HG02763 (cell line): ENCODE measurements around the gene CD300LD.
"Not testable (repeated sequence)": the region's sequence is repeated elsewhere in the genome, so short reads cannot be mapped to it uniquely, and the experiment has no call there.

Experiments used
- ATAC-seq: cut with Tn5 transposase; IDR thresholded peaks from one replicate; pipeline ENCODE4 v1.9.1; 2021; ENCODE audit warnings: mild to moderate bottlenecking, moderate library complexity; ENCODE audit not compliant: unreplicated experiment

CD300LD gene

DNA sequence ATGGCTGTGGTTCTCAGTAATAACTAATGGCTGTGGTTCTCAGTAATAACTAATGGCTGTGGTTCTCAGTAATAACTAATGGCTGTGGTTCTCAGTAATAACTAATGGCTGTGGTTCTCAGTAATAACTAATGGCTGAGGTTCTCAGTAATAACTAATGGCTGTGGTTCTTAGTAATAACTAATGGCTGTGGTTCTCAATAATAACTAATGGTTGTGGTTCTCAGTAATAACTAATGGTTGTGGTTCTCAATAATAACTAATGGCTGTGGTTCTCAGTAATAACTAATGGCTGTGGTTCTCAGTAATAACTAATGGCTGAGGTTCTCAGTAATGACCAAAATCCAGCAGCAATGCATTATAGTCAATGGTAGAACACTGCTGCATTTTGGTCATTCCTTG is 18.4 kb downstream of the CD300LD start:
- ATAC-seq, result not testable (repeated sequence)

DNA sequence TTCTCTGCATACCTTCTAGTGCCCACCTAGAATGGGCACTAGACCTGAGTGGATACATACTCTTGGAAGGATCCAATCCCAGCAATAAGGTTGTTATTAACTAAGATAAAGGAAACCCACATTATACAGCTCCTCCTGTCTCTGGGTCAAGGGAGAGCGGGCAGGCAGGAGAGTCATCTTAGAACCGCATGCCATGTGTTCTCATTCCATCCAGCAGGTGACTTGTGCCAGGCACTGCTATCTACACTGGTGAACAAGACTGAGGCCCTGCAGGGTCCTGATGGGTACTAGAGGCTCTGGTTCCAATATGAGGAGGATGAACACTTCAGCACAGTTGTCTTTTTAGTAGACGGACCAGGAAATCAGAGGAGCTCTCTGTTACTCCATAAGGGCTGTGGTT is 18.9 kb downstream of the CD300LD start:
- ATAC-seq, result no peak

DNA sequence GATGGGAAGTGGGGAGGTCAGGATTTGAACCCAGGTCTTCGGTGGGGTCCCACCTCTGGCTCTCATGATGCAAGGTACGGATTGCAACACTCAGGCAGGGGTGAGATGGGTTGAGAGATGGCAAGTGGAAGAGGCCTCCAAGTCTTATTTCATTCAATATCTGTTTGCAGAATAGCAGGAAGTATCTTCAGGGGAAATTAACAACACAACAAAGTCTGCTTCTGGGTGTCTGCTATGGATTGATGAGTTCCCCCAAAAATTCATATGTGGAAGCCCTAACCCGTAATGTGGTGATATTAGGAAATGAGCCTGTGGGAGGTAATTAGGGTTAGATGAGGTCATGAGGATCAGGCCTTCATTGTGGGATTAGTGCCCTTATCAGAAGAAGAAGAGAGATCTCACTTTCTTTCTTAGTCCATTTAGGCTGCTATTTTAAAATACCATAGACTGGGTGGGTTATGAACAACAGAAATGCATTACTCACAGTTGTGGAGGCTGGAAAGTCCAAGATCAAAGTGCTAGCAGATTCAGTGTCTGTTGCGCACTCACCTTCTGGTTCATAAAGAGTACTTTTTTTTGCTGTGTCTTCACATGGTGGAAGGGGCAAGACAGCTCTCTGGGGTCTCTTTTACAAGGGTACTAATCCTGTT is 20.3 kb downstream of the CD300LD start:
- ATAC-seq, result no peak

DNA sequence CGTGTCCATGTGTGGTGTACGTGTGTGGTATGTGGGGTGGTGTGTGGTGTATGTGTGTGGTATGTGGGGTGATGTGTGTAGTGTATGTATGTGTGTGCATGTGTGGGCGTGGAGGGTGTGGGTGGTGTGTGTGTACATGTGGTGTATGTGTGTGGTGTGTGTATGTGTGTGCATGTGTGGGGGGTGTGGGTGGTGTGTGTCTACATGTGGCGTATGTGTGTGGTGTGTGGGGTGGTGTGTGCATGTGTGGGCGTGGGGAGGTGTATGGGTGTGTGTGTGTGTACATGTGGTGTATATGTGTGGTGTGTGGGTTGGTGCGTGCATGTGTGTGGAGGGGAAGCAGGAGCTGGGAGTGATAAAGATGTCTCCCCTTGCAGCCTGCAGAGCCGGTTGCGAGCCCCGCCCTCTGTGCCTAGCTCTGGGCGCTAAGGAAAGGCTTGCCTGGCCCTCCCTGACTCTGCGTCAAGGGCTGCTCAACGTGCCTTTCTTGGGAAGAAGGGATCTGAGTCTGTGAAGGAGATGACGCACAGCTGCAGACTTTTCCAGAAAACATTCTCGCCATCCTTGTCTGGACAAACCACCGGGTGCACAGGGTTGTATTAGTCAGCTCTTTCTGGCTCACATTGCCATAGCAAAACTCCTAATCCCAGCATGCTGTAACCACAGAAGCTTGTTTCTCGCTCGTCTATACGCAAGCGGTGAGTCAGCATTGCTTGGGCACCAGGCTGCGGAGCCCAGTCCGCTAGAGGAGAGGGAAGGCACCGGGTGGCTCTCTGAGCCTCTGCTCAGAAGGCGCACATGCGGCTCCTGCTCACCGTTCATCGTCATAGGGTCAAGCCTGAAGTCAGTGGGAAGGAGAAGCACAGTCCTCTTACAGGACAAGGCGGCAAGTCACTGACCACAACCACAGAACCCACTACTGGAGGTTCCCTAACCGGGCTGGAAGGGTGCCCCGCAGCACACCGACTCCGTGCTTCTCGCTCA is 22.8 kb downstream of the CD300LD start:
- ATAC-seq, result no peak

DNA sequence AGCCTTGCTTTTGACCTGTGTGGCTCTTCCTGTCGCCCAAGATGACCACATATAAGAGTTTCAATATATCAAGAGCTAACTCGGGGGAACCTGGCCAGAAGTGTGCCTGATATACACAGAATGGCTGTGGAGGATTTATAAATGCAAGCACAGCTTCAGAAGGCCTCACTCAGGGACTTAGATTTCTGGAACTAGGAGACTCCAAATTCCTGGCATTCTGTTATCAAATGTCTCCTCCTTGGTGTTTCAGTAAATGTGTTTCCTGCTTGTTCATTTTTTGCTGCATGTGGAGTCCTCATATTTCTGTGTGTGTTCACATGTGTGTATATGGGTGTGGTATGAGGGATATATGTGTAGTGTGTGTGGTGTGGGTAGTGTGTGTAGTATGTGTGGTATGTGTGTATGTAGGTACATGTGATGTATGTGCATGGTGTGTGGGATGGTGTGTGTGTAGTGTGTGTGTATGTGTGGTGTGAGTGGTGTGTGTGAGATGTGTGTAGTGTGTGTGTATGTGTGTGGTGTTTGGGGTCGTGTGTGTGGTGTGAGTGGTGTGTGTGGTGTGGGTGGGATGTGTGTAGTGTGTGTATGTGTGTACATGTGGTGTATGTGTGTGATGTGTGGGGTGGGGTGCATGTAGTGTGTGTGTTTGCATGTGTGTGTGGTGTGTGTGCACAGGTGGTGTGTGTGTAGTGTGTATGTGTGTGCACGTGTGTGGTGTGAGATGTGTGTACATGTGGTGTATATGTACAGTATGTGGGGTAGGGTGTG is 23.8 kb downstream of the CD300LD start:
- ATAC-seq, result no peak

DNA sequence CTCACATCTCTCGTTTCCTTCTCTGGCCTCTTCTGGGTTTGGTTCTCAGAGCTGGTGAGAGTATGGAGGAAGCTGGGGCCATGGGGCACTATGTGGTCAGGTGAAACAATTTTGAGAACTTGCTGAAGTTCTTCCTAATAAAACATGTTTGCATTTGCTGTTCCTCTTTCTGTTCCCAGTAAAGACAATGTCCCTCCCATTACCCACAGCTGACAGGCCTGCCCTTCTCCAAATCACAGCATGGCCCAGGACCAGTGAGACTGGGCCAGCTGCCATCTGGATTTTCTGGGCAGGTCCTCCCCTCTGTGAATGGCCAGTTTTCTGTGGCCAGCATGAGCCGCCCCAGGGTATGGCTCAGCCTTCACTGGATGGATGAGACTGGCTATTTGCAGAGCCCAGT is 24.7 kb downstream of the CD300LD start, which contains the start of gene CD300H:
Gene CD300H, minus strand, starts transcription at position 113 of the 400 bp plus-strand sequence.
- ATAC-seq, result no peak

DNA sequence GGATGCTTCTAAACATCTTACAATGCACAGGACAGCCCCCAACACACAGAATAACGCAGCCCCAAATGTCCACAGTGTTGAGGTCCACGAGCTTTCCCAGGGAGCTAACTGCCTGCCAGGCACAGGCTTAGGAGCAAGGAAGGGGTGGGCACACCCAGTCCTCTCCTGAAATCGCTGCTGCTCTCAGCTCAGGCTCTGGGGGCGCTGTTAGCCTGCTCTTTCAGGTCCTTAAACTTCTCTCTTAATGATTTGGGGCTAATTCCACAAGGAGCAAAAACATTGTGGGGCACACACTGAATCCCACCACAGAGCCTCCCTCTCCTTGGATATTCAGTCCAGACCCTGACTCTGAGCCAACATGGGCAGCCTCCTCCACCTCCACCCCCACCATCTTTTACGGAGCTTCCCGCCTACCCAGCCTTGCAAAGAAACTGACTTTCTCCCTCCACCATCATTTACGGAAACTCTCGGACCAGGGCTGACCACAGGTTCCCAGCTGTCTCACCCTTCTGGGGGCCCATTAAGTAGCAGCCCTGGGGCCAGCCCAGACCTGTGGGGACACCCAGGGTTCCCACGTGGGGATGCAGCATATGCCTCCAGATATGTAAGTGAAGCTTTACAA is 25.8 kb downstream of the CD300LD start:
- ATAC-seq, result no peak

DNA sequence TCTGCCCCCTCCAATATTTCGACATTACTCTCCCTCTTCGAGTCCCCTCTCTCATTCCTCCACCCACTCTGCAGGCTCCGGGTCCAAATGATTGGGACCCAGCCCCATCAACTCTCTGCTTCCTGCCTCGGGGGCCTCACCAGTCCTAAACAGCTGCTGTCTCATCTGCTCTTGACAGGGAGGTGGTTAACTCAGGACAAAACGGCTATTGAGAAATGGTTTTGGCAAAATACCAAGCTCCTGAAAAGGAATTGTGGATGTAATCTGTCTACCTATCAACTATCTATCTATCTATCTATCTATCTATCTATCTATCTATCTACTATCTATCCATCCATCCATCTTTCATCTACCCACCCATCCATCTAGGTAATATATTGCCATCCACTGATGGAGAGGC is 27.0 kb downstream of the CD300LD start:
- no peak for ATAC-seq

DNA sequence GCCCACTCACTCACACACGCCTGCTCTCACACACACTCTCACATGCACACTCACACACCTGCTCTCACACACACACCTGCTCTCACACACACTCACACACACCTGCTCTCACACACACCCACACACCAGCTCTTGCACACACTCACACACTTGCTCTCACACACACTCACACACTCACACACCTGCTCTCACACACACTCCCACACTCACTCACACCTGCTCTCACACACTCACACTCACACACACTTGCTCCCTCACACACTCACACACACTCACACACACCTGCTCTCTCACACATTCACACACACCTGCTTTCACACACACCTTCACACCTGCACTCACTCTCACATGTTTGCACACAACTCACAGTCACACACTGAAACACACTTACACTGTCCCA is 28.7 kb downstream of the CD300LD start:
- ATAC-seq, result no peak

DNA sequence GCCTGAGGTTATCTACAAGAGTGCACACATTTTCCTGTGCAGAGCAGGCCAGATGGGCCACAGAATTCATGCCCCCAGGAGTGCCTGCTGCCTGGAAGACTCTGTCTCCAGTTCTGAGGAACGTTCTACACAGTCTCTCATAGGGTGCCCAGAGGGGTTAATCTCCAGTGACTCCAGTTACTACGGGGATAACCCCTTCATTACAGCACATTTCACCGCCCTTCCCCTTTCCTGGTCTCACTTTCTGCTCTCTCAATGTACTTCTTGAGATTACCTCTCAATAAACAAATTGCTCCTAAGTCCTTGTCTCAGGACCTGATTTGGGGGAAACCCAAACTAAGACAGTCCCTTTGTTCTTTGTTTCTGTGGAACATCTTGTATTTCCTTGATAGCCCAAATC is 30.5 kb downstream of the CD300LD start:
- ATAC-seq, result no peak

DNA sequence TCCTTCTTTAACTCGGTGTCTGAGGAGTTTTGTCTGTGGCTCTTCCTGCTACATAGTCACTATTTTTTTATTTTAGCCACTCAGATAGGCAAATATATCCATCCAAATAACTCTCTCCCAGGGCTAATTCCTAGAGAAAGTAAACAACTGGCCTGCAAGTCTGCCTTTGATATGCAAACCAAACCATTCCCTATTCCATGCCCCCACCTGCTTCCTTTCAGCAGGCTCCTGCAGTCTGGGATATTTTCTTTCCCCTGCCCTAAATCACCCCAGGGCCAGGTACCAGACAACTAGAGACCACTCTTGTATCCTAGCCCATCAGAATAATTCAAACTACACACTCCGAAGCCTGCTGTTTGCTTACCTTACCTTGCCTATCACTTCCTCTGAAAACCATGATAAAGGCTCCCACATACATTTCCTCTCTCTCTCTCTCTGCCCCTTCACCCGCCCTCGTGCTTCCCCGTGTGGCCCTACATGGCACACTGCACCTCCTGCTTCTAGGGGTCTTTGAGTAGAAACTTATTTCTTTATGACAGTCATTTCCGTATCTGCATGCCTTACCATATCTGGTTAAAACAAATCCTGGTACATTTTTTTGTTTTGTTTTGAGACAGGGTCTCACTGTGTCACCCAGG is 33.1 kb downstream of the CD300LD start:
- ATAC-seq, result no peak

DNA sequence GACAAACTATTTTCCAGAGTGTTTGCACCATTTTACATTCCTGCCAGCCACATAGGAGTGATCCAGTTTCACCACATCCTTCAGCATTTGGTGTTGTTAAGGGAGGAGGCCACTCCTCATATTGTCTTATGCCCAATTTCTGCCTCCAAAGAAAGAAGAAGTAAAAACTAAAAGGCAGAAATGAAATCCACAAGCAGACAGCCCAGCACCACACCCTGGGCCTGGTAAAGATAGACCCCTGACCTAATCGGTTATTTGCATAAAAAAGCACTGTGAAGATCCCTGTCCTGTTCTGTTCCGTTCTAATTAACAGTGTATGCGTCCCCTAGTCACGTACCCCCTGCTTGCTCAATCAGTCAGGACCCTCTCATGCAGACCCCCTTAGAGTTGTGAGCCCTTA is 33.7 kb downstream of the CD300LD start:
- ATAC-seq, result not testable (repeated sequence)

DNA sequence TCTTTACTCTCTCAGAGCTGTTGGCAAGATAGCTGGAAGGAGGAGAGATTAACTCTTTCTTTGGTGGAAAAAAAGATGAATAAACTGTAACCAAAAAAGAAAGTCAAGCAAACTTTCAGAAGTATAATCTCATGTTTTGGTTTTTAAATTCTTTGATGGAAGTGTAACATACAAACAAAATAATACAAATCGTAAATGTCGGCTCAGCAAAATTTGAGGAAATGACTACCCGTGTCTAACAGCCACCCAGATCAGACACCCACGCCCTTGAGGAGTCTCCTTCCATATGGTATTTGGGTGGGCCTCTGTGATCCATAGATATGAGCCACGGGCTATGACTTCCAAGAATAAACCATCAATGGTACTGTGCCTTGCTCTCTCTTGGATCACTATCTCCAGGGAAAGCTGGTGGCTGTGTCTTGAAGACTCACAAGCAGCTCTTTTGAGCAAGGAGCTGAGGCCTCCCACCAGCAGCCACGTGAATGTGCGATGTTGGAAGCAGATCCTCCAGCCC is 36.6 kb downstream of the CD300LD start:
- ATAC-seq, result no peak

DNA sequence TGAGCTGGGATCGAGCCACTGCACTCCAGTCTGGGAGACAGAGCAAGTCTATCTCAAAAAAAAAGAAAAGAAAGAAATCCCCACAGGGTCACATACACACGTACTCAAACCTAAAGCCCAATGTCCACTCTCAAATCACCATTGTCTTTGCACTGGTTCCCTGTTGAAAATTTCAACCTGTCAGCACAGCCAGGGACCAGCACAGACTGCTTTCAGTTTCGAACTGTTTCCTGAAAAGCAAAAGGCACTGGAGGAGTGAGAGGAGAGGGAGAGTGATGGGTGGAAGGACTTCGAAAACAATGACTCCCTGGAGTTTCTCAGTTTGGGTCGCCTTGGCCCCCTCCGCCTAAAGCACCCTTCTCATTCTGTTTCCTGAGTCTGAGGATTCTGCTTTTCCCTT is 37.2 kb downstream of the CD300LD start:
- no peak for ATAC-seq

DNA sequence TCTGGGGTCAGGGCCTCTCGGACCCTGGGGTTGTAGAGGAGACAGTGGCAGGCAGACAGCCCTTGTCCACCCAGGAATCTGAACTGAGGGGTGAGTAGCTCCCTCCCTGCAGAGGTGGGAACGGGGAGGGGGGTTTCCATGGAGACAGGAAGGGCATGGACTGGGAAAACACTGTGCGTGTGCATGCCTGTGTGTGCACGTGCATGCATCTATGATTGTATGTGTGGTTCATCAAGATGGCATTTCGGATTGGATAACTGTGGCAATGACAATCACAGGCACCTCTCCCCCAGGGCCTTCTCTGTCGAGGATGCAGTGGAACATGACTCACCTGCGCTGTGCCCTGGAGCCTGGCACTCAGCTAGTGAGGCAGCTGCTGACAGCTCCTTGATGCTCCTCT is 40.0 kb downstream of the CD300LD start:
- no peak for ATAC-seq

DNA sequence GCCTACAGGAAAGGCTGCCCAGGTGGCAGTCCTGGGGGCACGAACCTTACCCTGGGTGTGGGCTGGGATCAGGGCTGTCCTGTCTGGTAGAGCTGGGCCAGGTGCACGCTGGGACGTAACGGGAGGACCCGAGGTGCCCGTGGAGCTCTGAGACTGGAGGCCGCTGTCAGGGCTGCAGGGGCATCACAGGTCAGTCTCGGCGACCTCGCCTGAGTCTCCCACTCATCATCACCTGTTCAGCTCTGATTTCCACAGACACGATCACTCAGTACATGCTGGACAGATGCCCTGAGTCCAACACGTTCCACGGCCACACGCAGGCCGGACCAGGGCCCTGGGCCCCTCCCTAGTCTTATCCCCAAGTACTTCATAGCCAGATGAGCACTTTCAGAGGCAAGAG is 41.5 kb downstream of the CD300LD start:
- no peak for ATAC-seq

DNA sequence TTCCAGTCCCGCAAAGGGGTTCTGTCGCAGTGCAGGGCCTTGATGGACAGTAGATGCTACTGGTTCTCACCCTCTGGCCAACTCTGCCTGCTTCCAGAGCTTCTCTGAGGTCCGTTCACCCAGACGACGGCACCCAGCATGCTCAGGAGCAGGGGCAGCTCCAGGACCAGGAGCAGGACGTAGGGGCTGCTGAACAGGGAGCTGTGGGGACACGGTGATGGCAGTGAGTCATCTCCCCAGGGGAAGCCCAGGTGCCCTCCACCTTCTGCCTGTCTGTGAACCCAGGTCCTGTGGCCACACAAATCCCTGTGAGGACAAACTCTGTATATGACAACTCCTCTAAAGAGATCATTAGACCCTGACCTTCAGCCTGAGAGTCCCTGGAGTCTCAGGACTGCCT is 42.7 kb downstream of the CD300LD start:
- ATAC-seq, result no peak

DNA sequence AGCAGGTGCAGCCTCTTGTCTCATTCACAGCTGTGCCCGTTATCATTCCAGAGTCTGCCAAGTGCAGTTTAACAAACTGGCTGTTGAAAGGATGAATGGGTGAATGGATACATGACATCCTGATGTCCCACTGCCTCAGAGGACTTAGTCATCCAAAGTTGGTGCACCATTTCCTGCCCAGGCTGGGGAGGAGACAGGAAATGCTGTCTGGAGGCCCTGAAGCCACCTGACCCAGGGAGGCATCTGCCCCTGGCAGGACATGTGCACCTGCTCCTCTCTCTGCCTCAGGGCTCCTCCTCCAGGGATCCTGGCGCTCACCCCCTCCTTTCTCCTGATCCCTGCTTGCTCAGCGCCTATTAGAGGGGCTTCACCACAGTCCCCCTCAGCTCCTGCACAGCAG is 44.3 kb downstream of the CD300LD start:
- no peak for ATAC-seq

DNA sequence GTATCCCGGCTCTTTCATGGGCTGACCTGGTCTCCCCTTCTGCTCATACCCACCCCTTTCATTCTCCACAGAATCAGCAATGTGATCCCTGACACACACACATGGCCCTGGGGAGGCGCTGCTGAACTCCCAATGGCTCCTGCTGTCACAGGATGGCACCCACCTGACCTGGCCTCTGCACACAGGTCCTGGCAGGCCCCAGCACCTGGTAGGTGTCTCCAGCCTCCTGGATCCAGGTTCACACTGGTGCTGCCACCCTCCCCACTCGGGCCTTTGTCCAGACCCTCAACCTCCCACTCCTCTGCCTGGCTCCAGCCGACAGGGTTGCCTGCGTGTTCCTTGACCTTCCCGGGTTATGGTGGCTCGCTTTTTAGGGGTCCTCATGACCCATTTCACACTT is 44.8 kb downstream of the CD300LD start:
- no peak for ATAC-seq

DNA sequence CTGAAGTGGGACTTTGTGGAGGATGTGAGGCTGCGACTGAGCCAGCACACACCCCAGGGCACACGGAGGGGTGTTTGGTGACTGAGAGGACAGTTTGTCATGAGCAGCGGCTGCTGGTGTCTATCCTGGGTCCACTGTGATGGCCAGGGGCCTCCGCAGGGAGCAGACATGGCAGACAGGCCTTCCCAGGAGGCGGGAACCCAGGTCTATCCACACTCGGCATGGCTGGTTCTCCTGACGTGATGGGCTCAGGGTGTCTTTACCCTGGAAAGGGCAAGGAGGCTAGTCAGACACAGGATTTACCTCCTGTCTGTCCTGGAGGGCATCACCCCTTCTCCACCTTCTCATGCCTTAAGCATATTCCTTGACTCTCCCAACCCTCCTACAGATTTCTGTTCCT is 45.5 kb downstream of the CD300LD start:
- no peak for ATAC-seq
